Measurements from ENCODE around the gene AGMO.

AGMO gene

GRCh38 chr7:15396210-15397158, 165.3 kb downstream of the AGMO start:
- FAIRE-seq: no peak
- TF ChIP-seq, protein P1, sequence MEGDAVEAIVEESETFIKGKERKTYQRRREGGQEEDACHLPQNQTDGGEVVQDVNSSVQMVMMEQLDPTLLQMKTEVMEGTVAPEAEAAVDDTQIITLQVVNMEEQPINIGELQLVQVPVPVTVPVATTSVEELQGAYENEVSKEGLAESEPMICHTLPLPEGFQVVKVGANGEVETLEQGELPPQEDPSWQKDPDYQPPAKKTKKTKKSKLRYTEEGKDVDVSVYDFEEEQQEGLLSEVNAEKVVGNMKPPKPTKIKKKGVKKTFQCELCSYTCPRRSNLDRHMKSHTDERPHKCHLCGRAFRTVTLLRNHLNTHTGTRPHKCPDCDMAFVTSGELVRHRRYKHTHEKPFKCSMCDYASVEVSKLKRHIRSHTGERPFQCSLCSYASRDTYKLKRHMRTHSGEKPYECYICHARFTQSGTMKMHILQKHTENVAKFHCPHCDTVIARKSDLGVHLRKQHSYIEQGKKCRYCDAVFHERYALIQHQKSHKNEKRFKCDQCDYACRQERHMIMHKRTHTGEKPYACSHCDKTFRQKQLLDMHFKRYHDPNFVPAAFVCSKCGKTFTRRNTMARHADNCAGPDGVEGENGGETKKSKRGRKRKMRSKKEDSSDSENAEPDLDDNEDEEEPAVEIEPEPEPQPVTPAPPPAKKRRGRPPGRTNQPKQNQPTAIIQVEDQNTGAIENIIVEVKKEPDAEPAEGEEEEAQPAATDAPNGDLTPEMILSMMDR (IDR thresholded peaks at IDR 0.05; ENCODE audit: insufficient read depth, missing control alignments): no peak
- DNase-seq (ENCODE audit: insufficient read length, low spot score): no peak

DNA sequence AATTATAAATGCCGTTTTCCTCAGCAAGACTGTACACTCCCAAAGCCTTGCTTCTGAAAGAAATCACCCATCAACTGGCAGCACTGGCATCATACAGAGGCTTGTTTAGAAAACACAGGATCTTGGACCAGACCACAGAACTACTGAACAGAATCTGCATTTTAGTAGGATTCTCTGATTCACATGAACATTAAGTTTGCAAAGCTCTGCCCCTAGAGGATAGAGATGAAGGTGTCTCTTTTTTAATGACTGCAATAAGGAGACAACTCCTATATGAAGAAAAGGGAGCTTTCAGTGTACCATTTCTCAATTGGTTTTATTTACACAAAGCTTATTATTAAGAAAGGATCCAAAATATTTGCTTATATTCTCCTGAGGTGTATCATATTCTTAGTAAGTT, 172.7 kb downstream of the AGMO start:
- TF ChIP-seq, protein P1 (IDR thresholded peaks at IDR 0.05; ENCODE audit: insufficient read depth, missing control alignments): peak; percentile 7
- DNase-seq (ENCODE audit: insufficient read length, low spot score) (no peak), FAIRE-seq (no peak)

GRCh38 chr7:15378494-15379145, 183.2 kb downstream of the AGMO start:
- DNase-seq (ENCODE audit: insufficient read length, low spot score) (no peak), FAIRE-seq (no peak)
- TF ChIP-seq, protein P1 (IDR thresholded peaks at IDR 0.05; ENCODE audit: insufficient read depth, missing control alignments): no peak

GRCh38 chr7:15376600-15376999, 185.2 kb downstream of the AGMO start:
- TF ChIP-seq, protein P1 (IDR thresholded peaks at IDR 0.05; ENCODE audit: insufficient read depth, missing control alignments): no peak
- DNase-seq (ENCODE audit: insufficient read length, low spot score): no peak
- no peak for FAIRE-seq

DNA sequence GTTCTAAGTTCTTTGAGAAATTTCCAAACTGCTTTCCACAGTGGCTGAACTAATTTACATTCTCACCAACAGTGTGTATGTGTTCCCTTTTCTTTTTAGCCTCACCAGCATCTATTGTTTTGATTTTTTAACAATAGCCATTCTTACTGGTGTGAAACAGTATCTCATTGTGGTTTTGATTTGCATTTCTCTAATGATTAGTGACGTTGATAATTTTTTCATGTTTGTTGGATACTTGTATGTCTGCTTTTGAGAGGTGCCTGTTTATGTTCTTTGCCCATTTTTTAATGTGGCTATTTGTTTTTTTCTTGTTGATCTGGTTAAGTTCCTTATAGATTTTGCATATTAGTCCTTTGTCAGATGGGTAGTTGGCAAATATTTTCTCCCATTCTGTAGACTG, 191.4 kb downstream of the AGMO start:
- TF ChIP-seq, protein P1 (IDR thresholded peaks at IDR 0.05; ENCODE audit: insufficient read depth, missing control alignments): no peak
- DNase-seq (ENCODE audit: insufficient read length, low spot score): no peak
- FAIRE-seq: no peak

DNA sequence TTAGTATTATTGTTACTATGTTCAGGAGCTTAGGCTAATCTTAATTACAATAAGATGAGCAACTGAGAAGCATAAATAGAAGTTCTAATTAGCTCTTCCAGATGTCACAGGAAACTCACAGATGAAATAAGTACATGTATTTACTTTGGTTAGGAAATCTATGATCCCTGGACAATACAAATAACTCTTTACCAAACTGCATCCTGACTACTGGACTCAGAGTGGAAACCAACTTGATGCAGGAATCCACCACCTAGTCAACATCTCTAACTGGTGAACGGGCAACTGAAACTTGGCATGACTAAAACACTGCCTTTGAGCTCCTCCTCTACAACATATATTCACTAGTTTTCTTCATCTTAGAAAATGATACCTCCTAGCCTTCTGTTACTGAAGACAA, 193.2 kb downstream of the AGMO start:
- TF ChIP-seq, protein P1 (IDR thresholded peaks at IDR 0.05; ENCODE audit: insufficient read depth, missing control alignments): no peak
- FAIRE-seq (peak; percentile 81), DNase-seq (ENCODE audit: insufficient read length, low spot score) (no peak)

DNA sequence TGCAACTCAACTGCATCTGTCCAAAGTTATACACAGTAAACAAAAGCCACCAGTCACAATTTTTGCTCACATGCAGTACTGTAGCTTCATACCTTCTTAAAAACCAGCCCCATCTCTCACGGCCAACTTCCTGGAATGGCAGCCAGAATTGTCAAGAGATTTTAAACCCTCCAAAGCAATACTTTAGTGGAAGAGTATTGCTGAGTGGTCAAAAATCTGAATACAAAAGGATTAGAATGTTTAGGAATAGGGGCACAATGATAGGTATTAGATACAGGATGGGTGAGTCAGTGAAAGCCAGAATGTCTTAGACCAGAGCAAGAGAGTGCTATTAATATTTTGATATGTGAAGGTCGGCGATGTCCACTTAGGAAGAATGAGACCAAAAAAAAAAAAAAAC, 193.9 kb downstream of the AGMO start:
- DNase-seq (ENCODE audit: insufficient read length, low spot score): no peak
- no peak for FAIRE-seq
- TF ChIP-seq, protein P1 (IDR thresholded peaks at IDR 0.05; ENCODE audit: insufficient read depth, missing control alignments): no peak

Data from D721Med (cell line).